ENCODE results near the gene TEX51.

- TF ChIP-seq CTCF (IDR thresholded peaks at IDR 0.05; ENCODE audit: low read length) (no peak), EZH2 (IDR thresholded peaks at IDR 0.05; ENCODE audit: borderline replicate concordance, low read length) (no peak)
Measured at GRCh38 chr2:126893153-126893552, 5.5 kb upstream of the TEX51 start.
